Skeletal muscle satellite cell (primary cell): ENCODE results near the gene DGCR8.
A peak's percentile ranks its signal among the peaks of the same experiment; 100 is the strongest.

Source experiments
- H3K27me3 ChIP-seq: 2 replicates; pipeline ENCODE4 v1.7.0; 2013; ENCODE audit warnings: low read length; ENCODE audit not compliant: control insufficient read depth, insufficient read depth
- H3K36me3 ChIP-seq: 2 replicates; pipeline ENCODE4 v1.7.0; 2013; ENCODE audit warnings: mild to moderate bottlenecking, control low read depth, low read length; ENCODE audit not compliant: insufficient read depth
- H3K4me1 ChIP-seq: 2 replicates; pipeline ENCODE4 v1.7.0; 2013; ENCODE audit warnings: low read length; ENCODE audit not compliant: control insufficient read depth, insufficient read depth
- H3K4me2 ChIP-seq: 2 replicates; pipeline ENCODE4 v1.7.0; 2013; ENCODE audit warnings: mild to moderate bottlenecking, low read length
- H3K4me3 ChIP-seq: 2 replicates; pipeline ENCODE4 v1.7.0; 2013; ENCODE audit warnings: low read length
- H3K9ac ChIP-seq: 2 replicates; pipeline ENCODE4 v1.7.0; 2013; ENCODE audit warnings: mild to moderate bottlenecking, low read depth, low read length, moderate library complexity
- H3K9me3 ChIP-seq: replicated peaks from 2 replicates; pipeline ENCODE4 v1.7.0; 2013; ENCODE audit warnings: mild to moderate bottlenecking, control low read depth, low read length

Gene DGCR8

DNA sequence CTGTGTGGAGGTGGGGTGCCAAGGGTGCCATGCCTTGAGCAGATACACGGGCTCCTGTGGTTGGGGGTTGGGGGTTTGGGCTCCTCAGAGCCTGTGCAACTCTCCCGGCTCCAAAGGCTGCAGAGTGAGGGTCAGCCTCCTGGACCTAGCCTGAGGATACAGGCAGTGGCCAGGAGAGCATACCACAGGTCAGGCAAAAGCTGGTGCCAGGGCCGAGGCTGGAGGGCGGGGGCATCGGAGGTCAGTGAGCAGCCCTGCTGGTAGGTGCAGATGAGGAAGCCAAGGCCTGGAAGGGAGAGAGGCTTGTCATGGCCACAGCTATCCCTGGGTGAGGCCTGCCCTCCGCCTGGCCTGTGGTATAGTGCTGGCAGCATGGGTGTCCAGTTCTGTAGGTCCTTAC, 25.6 kb upstream of the DGCR8 start:
- Histone ChIP-seq H3K36me3 (peaks cover 54% of the 10 kb centered on the region), H3K9ac (no peak overlapping the region), H3K9me3 (no peaks in the 10 kb centered on the region), H3K4me3 (no peak overlapping the region), H3K27me3 (no peaks in the 10 kb centered on the region), H3K4me1 (no peaks in the 10 kb centered on the region), H3K4me2 (no peak overlapping the region)

GRCh38 chr22:20055144-20055543, 24.9 kb upstream of the DGCR8 start:
- no peak overlapping the region for H3K9ac ChIP-seq
- H3K9me3 ChIP-seq = no peaks in the 10 kb centered on the region
- H3K4me2 ChIP-seq = no peak overlapping the region
- no peaks in the 10 kb centered on the region for H3K27me3 ChIP-seq
- no peaks in the 10 kb centered on the region for H3K4me1 ChIP-seq
- peaks cover 54% of the 10 kb centered on the region for H3K36me3 ChIP-seq
- H3K4me3 ChIP-seq = no peak overlapping the region

DNA sequence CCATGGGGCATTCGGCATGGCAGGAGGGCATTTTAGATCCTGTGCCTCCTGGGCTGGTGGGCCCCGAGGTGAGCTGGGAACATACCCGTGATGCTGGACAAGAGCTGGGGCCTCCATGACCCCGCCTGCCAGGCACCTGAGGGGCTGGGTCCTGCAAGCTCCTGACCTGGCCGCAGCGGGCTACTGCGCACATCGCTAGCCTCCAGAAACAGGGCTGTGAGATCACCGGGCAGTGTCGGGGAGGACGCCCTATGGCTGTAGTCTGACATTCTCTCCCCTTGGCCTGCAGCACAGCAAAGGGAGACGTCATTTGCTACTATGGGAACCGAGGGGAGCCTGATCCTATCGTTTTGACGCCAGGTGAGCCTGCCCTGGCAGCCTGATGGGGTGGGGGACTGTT, 24.4 kb upstream of the DGCR8 start:
- Histone ChIP-seq H3K4me2 (no peak overlapping the region), H3K4me1 (no peaks in the 10 kb centered on the region), H3K9me3 (no peaks in the 10 kb centered on the region), H3K27me3 (no peaks in the 10 kb centered on the region), H3K4me3 (no peak overlapping the region), H3K36me3 (peaks cover 54% of the 10 kb centered on the region), H3K9ac (no peak overlapping the region)

- no peak overlapping the region for H3K4me2 ChIP-seq
- H3K9ac ChIP-seq = no peak overlapping the region
- no peaks in the 10 kb centered on the region for H3K9me3 ChIP-seq
- H3K4me3 ChIP-seq = no peak overlapping the region
- H3K4me1 ChIP-seq = peaks cover 5% of the 10 kb centered on the region
- H3K27me3 ChIP-seq = no peaks in the 10 kb centered on the region
- H3K36me3 ChIP-seq = peaks cover 59% of the 10 kb centered on the region
These were observed 23.9 kb upstream of the DGCR8 start for GRCh38 chr22:20056161-20056560.

GRCh38 chr22:20056696-20057386, 23.2 kb upstream of the DGCR8 start:
- H3K27me3 ChIP-seq = no peaks in the 10 kb centered on the region
- H3K4me3 ChIP-seq = no peak overlapping the region
- no peaks in the 10 kb centered on the region for H3K9me3 ChIP-seq
- peaks cover 61% of the 10 kb centered on the region for H3K36me3 ChIP-seq
- H3K4me2 ChIP-seq = no peak overlapping the region
- H3K4me1 ChIP-seq = peaks cover 12% of the 10 kb centered on the region
- no peak overlapping the region for H3K9ac ChIP-seq

DNA sequence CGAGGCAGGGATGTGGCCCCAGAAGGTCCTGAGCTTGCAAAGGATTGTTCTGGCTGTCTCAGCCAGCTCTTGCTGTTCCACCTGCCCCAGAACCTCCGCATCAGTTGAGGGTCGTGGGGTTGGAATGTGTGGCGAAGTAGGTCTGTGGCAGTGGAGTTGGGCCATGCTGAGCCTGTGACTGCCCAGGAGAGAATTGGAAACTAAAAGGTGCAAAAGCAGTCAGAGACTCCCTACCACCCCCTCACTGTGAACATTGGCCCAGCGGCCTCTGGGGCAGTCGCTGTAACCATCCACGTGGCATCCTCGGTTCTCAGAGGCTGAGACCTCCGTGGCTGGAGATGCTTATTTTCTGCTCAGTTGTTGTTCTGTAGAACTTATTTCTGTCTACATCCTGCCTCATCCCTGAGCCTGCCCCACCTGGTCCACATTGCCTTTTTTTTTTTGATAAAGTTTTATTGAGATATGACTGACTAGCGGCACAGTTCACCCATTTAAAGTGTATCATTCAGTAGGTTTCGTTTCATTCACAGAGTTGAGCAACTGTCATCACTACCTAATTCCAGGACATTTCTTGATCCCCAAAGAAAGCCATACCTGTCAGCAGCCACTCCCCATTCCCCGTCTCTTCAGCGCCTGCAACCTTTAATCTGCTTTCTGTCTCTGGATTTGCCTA, 22.3 kb upstream of the DGCR8 start:
- Histone ChIP-seq H3K4me1 (peaks cover 21% of the 10 kb centered on the region), H3K27me3 (no peaks in the 10 kb centered on the region), H3K9ac (no peak overlapping the region), H3K36me3 (peaks cover 62% of the 10 kb centered on the region), H3K9me3 (no peaks in the 10 kb centered on the region), H3K4me2 (no peak overlapping the region), H3K4me3 (no peak overlapping the region)

DNA sequence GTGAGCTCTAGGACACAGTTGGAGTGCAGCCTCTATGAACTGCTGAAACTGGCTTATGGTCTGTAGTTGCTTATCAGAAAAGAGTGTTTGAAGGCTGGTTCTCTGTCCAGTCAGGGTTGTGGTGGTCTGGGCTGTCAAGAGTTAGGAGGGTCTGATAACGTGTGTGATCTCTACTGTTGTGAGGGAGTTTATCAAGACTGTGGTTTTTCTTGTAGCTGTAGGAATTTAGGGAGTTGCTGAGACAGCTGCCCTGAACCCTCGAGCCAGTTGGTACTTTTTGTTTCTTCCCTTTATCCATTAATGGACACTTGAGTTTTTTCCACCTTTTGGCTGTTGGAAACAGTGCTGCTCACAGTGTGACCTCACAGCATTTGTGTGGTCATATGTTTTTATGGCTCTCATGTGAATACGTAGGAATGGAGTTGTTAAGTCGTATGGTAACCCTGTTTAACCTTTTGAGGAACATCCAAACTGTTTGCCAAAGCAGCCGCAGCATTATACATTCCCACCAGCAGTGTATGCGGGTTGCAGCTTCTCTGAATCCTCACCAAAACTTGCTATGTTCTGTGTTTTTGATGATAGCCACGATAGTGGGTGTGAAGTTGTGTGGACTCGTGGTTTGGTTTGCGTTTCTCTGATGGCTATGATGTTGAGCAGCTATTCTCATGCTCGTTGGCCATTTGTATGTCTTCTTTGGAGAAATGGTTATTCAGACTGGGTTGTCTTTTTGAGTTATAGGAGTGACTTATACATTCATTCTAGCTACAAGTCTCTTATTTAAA, 20.9 kb upstream of the DGCR8 start:
- Histone ChIP-seq H3K36me3 (peaks cover 60% of the 10 kb centered on the region), H3K27me3 (no peaks in the 10 kb centered on the region), H3K4me2 (no peak overlapping the region), H3K9ac (no peak overlapping the region), H3K4me3 (no peak overlapping the region), H3K9me3 (no peaks in the 10 kb centered on the region), H3K4me1 (peaks cover 25% of the 10 kb centered on the region)

DNA sequence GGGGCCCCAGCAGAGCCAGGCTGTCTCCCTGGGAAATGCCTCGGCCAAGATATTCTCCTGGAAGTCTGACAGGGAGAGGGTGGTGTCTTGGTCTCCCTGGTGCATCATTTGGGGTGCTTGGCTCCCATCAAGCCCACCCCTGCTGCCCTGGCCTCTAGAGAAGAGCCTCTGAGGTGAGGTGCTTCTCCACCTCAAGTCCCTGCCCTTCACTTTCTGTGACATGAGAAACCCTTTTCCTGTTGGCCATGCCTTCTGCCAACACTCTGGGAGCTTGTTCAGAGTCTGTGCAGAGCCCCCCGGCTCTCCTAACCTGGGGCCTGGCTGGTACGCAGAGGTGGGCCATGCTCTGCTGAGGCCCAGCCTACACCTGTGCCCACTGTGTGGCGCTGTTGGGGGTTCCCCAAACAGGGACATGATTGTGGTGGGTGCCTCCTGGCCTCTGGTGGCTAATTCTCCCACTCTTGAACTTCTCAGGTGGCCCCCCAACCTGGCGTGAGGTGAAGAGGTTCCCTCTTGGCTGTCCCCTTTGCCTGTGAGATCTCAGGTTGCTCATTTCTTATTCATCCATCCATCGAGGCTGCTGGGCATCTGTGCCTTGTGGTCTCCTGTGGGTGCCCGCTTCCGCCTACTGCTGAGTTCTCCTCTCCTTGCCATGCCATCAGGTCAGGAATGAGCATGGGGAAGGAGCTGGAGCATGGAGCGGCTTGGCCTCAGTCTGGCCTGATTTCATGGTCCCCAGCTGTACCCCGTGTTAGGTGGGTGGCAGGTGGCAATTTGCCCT, 19.2 kb upstream of the DGCR8 start:
- no peaks in the 10 kb centered on the region for H3K27me3 ChIP-seq
- no peak overlapping the region for H3K4me3 ChIP-seq
- H3K4me1 ChIP-seq = peaks cover 25% of the 10 kb centered on the region
- no peaks in the 10 kb centered on the region for H3K9me3 ChIP-seq
- H3K9ac ChIP-seq = no peak overlapping the region
- H3K36me3 ChIP-seq = peaks cover 54% of the 10 kb centered on the region
- peak overlapping the region; percentile 13 for H3K4me2 ChIP-seq

- H3K4me3 ChIP-seq = no peak overlapping the region
- no peaks in the 10 kb centered on the region for H3K27me3 ChIP-seq
- H3K36me3 ChIP-seq = peaks cover 48% of the 10 kb centered on the region
- no peaks in the 10 kb centered on the region for H3K9me3 ChIP-seq
- peaks cover 25% of the 10 kb centered on the region for H3K4me1 ChIP-seq
- peak overlapping the region; percentile 13 for H3K4me2 ChIP-seq
- no peak overlapping the region for H3K9ac ChIP-seq
These were observed 18.6 kb upstream of the DGCR8 start for GRCh38 chr22:20061481-20061861.

- H3K9me3 ChIP-seq = no peaks in the 10 kb centered on the region
- H3K36me3 ChIP-seq = peaks cover 41% of the 10 kb centered on the region
- peak overlapping the region; percentile 4 for H3K4me2 ChIP-seq
- no peak overlapping the region for H3K9ac ChIP-seq
- H3K4me1 ChIP-seq = peaks cover 25% of the 10 kb centered on the region
- H3K4me3 ChIP-seq = no peak overlapping the region
- H3K27me3 ChIP-seq = no peaks in the 10 kb centered on the region
These were observed 17.8 kb upstream of the DGCR8 start for GRCh38 chr22:20062043-20062765.

GRCh38 chr22:20062766-20063083, 17.3 kb upstream of the DGCR8 start:
- Histone ChIP-seq H3K4me2 (peak overlapping the region; percentile 31), H3K4me1 (peaks cover 25% of the 10 kb centered on the region), H3K9me3 (no peaks in the 10 kb centered on the region), H3K9ac (no peak overlapping the region), H3K27me3 (no peaks in the 10 kb centered on the region), H3K36me3 (peaks cover 36% of the 10 kb centered on the region), H3K4me3 (no peak overlapping the region)
